ENCODE data around the gene CCDC9B.

- no peak for TF ChIP-seq ZNF274 (IDR thresholded peaks at IDR 0.05; ENCODE audit: low read depth, low read length)
- no peak for TF ChIP-seq YY1 (IDR thresholded peaks at IDR 0.05; ENCODE audit: insufficient read depth, insufficient read length)
Measured at GRCh38 chr15:40303576-40303975, 37.2 kb downstream of the CCDC9B start.
